IPS-18a (cell line): ENCODE data around the gene SUSD2.

Source experiments
- H3K27ac ChIP-seq: one replicate; pipeline ENCODE4 v1.5.1; 2013; ENCODE audit warnings: low read length
- H3K27me3 ChIP-seq: one replicate; pipeline ENCODE4 v1.6.1; 2013; ENCODE audit warnings: mild to moderate bottlenecking, low read length; ENCODE audit not compliant: control insufficient read depth, insufficient read depth
- H3K36me3 ChIP-seq: one replicate; pipeline ENCODE4 v1.6.1; 2013; ENCODE audit warnings: low read depth, low read length; ENCODE audit not compliant: control insufficient read depth
- H3K4me1 ChIP-seq: one replicate; pipeline ENCODE4 v1.6.1; 2013; ENCODE audit warnings: low read depth, low read length; ENCODE audit not compliant: control insufficient read depth
- H3K4me3 ChIP-seq: one replicate; pipeline ENCODE4 v1.5.1; 2013; ENCODE audit warnings: low read length
- H3K9ac ChIP-seq: one replicate; pipeline ENCODE4 v1.6.1; 2013; ENCODE audit warnings: mild to moderate bottlenecking, low read length, moderate library complexity
- H3K9me3 ChIP-seq: one replicate; pipeline ENCODE4 v1.6.1; 2013; ENCODE audit warnings: low read depth, low read length; ENCODE audit not compliant: control insufficient read depth

SUSD2 gene

DNA sequence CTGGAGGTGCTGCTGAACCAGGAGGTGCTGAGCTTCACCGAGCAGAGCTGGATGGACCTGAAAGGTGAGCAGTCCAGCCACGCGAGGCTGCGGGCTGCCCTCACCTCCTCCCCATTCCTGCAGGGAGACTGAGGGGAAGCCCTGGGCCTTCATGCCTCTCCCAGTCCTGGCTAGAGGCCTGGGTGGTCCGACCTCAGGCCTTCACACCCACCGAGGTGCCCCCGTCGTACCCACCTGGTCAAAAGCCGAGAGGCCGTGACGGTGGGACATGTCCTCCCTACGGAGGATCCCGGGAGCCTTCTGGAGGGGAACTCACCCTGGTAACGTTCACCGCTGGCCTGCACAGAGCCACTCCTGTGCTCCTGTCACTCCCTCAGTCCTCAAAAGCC is 5.1 kb downstream of the SUSD2 start:
- H3K4me1 ChIP-seq: peaks cover 4% of the 10 kb centered on the region
- no peaks in the 10 kb centered on the region for H3K27me3 ChIP-seq
- no peak overlapping the region for H3K4me3 ChIP-seq
- H3K9me3 ChIP-seq: no peaks in the 10 kb centered on the region
- no peak overlapping the region for H3K27ac ChIP-seq
- no peak overlapping the region for H3K9ac ChIP-seq
- no peaks in the 10 kb centered on the region for H3K36me3 ChIP-seq

DNA sequence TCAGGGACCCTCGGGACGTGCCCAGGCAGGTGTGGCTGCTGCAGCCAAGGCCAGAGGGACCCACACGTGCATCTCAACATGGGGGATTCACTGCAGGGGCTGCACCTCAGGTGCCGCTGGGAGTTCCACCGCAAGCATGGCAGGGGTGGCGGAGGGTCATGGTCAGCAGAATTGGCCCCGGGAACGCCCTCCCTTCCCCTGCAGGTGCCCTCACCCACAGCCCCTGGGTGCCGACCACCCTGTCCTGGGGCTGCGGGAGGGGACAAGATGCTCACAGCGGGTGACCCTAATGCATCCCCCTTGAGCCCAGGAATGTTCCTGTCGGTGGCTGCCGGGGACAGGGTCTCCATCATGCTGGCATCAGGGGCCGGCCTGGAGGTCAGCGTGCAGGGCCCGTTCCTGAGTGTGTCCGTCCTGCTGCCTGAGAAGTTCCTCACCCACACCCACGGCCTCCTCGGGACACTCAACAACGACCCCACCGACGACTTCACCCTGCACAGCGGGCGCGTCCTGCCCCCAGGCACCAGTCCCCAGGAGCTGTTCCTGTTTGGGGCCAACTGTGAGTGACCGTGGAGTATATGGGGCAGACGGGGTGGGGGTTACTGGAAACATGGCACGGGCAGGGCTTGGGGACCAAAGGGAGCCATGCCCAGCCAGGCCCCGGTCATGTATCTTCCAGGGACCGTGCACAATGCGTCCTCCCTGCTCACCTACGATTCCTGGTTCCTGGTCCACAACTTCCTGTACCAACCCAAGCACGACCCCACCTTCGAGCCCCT is 5.8 kb downstream of the SUSD2 start:
- H3K4me1 ChIP-seq: no peaks in the 10 kb centered on the region
- H3K27ac ChIP-seq: no peak overlapping the region
- H3K4me3 ChIP-seq: no peak overlapping the region
- no peaks in the 10 kb centered on the region for H3K9me3 ChIP-seq
- H3K27me3 ChIP-seq: no peaks in the 10 kb centered on the region
- no peak overlapping the region for H3K9ac ChIP-seq
- H3K36me3 ChIP-seq: no peaks in the 10 kb centered on the region

DNA sequence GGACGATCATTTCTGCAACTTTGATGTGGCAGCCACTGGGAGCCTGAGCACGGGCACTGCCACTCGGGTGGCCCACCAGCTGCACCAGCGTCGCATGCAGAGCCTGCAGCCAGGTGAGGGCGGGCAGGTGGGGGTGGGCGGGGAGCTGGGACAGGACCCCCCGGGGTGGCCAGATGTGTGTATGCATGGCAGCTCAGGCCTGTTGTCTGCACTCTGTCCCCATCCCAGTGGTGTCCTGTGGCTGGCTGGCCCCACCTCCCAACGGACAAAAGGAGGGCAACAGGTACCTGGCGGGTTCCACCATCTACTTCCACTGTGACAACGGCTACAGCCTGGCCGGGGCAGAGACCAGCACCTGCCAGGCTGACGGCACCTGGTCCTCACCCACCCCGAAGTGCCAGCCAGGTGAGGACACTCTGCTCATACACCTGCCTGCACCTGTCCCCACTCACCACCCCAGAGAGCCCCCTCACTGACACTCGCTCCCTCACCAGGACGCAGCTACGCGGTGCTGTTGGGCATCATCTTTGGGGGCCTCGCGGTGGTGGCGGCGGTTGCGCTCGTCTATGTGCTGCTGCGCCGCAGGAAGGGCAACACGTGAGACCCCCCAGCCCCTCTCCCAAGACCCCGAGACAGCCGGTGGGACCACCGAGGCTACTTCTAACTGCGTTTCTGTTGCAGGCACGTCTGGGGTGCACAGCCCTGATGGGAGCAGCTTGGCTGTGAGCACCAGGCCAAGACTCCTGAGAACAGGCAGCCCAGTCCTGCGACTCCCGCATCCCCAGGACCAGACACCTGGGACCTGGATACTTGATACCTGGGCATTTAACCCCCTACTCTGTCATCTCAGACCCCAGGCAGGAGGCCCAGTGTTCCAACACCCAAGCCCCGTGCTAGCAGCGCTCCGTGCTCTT is 6.7 kb downstream of the SUSD2 start:
- H3K9ac ChIP-seq: no peak overlapping the region
- no peaks in the 10 kb centered on the region for H3K27me3 ChIP-seq
- no peaks in the 10 kb centered on the region for H3K4me1 ChIP-seq
- no peak overlapping the region for H3K27ac ChIP-seq
- H3K4me3 ChIP-seq: no peak overlapping the region
- no peaks in the 10 kb centered on the region for H3K9me3 ChIP-seq
- H3K36me3 ChIP-seq: no peaks in the 10 kb centered on the region

DNA sequence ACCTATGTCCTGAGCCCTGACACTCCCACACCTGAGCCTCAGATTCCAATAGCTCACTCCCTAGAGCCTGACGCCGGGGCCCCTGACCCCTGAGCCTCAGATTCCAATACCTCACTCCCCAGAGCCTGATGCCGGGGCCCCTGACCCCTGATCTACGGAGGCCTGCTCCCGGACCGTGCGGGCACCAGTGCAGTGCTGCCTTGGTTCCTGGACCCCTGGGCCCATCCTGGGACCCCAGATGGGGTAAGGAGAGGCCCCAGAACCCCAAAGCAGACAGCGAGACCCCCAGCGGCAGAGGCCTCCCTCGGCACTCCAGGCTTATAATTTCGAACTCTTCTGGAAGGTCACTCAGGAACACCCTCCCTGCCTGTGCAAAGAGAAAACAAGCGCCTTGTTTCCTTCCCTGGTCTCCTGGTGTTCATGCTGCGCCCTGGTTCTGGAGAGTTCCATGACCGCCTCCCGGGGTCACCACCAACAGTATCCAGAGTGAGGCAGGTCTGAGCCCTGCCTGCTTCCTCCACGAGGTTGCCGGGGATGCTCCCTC is 7.5 kb downstream of the SUSD2 start:
- H3K4me3 ChIP-seq: no peak overlapping the region
- H3K27me3 ChIP-seq: no peaks in the 10 kb centered on the region
- H3K9me3 ChIP-seq: no peaks in the 10 kb centered on the region
- H3K4me1 ChIP-seq: no peaks in the 10 kb centered on the region
- no peak overlapping the region for H3K9ac ChIP-seq
- H3K27ac ChIP-seq: no peak overlapping the region
- H3K36me3 ChIP-seq: no peaks in the 10 kb centered on the region

DNA sequence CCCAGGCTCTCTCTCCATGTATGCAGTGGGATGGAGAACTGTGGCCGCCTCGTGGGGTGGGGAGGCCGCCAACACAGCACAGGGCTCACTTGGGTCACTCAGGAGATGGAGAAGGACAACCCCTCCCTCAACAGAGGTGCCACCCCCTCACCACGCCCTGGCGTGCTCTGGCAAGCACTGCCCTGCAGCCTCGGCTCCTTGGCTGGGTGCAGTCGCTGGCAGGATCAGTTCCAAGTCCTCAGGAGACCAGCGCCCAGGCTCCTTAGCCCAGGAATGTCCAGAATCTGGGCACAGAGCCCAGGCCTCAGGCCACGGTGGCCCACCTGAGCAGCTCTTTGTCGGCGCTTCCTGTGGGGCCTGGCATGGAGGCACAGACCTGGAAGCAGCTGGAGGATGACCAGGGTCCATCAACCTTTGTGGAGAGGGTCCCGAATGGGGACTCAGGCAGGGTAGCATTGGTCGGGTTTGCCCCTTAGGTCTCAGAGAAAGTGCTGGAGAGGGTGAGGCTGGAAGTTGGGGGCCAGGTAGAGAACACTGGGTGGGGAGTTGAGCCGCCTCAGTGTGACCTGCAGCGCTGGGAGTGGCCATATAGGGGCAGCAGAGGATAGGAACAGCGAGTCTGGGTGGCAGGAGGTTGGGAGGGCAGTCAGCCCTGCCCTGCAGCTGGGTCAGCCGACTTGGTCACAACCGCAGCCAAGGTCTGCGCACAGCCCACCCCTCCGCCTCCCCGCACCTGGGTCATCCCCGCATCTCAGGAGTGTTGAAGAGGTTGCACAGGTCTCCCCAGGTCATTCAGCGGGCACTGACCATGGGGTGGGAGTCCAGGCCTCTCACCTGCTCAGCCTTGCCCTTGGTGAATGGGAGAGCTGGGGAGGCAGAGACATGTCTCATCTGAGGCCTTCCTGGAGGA is 8.2 kb downstream of the SUSD2 start:
- H3K27ac ChIP-seq: no peak overlapping the region
- H3K4me1 ChIP-seq: no peaks in the 10 kb centered on the region
- H3K36me3 ChIP-seq: no peaks in the 10 kb centered on the region
- no peaks in the 10 kb centered on the region for H3K9me3 ChIP-seq
- H3K4me3 ChIP-seq: no peak overlapping the region
- H3K27me3 ChIP-seq: no peaks in the 10 kb centered on the region
- H3K9ac ChIP-seq: no peak overlapping the region

DNA sequence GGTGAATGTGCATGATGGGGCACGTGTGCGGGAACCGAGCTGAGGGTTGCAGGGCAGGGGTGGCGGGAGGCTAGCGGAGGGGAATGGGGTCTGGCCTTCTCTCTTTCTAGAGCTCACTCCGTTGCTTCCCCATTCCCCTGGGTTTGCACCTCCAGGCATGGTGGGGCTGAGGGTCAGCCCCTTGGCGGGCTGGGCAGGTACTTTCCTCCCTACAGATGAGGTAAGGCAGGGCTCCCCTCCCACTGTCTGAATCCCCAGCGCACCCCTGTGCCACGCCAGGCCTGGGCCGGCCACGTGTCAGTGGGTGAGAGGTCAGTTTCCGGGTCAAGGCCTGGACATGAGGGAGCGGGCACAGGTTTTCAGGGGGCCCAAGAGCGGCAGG is 8.9 kb downstream of the SUSD2 start:
- Histone ChIP-seq H3K27me3 (no peaks in the 10 kb centered on the region), H3K4me3 (no peak overlapping the region), H3K4me1 (no peaks in the 10 kb centered on the region), H3K36me3 (no peaks in the 10 kb centered on the region), H3K9me3 (no peaks in the 10 kb centered on the region), H3K27ac (no peak overlapping the region), H3K9ac (no peak overlapping the region)

DNA sequence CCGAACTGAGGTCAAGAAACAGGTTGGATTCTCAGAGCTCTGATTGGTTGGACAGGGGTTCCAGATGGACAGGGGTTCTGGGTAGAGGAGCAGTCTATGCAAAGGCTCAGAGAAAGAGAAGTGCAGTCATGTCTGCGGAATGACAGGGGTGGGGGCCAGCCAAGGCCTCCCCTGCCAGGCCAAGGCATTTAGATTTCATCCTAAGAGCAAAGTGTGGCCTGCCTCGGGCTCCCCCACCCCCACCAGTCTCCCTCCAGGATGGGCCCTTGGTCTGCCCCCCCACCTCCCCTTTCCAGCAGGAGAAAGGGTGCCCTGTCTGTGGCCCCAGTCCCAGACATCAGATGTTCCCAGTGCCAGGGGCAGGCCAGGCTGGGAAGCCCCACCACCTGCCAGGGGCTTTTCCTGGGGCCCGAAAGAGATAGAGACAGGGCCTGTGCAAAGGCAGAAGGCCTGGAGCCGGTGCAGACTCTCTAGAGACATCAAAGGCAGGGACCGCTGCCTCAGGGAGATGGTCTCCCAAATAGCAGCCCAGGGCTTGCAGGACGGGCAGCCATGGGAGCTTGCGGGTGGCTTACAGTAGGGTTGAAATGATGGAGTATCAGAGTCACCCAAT is 9.4 kb downstream of the SUSD2 start:
- no peak overlapping the region for H3K4me3 ChIP-seq
- H3K4me1 ChIP-seq: no peaks in the 10 kb centered on the region
- H3K9ac ChIP-seq: no peak overlapping the region
- H3K27me3 ChIP-seq: no peaks in the 10 kb centered on the region
- no peaks in the 10 kb centered on the region for H3K36me3 ChIP-seq
- H3K27ac ChIP-seq: no peak overlapping the region
- H3K9me3 ChIP-seq: no peaks in the 10 kb centered on the region

DNA sequence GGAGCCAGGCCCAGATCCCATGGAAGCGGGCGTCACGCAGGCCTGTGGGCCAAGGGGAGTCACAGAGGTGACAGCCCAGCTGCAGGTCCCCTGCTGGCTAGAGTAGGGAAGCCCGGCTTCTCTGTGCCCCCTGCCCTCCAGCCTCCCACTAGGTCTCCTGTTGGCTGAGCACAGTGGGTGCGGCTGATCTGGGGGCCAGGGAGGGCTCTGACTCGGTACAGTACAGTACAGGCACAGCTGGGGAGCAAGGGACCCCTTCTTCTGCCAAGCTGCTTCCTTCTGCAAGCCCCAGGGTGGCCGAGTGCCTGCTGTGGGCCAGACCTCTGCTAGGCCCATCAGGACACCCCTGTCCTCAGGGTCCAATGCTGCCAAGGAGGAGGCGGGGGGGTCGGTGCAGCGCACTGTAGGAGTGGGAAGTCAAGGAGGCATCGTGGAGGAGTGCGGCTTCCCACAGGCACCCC is 10.1 kb downstream of the SUSD2 start:
- H3K4me1 ChIP-seq: no peaks in the 10 kb centered on the region
- H3K27me3 ChIP-seq: no peaks in the 10 kb centered on the region
- H3K9ac ChIP-seq: no peak overlapping the region
- H3K4me3 ChIP-seq: no peak overlapping the region
- no peaks in the 10 kb centered on the region for H3K36me3 ChIP-seq
- H3K9me3 ChIP-seq: no peaks in the 10 kb centered on the region
- H3K27ac ChIP-seq: no peak overlapping the region

DNA sequence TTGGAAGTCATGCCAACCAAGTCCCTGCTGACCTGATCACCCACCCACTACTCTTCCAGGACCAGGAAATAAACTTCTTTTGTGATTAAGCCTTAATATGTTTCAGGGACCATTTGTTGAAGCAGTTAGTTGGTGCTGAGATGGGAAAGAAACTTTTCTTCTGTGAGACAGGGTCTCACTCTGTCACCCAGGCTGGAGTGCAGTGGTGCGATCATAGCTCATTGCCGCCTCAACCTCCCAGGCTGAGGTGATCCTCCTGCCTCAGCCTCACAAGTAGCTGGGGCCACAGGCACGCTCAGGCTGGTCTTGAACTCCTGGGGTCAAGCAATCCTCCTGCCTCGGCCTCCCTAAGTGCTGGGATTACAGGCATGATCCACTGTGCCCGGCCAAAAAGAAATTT is 10.6 kb downstream of the SUSD2 start:
- H3K4me1 ChIP-seq: no peaks in the 10 kb centered on the region
- no peak overlapping the region for H3K9ac ChIP-seq
- H3K27ac ChIP-seq: no peak overlapping the region
- no peaks in the 10 kb centered on the region for H3K27me3 ChIP-seq
- no peak overlapping the region for H3K4me3 ChIP-seq
- no peaks in the 10 kb centered on the region for H3K9me3 ChIP-seq
- no peaks in the 10 kb centered on the region for H3K36me3 ChIP-seq

DNA sequence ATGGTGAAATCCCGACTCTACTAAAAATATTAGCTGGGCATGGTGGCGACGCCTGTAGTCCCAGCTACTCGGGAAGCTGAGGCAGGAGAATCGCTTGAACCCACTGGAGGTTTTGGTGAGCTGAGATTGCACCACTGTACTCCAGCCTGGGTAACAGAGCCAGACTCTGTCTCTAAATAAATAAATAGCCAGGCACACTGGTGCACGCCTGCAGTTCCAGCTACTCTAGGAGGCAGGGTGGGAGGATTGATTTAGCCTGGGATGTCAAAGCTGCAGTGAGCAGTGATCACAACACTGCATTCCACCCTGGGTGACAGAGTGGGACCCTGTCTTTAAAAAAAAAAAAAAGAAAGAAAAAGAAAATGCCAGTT is 17.4 kb downstream of the SUSD2 start:
- no peaks in the 10 kb centered on the region for H3K9me3 ChIP-seq
- H3K27me3 ChIP-seq: no peaks in the 10 kb centered on the region
- H3K36me3 ChIP-seq: no peaks in the 10 kb centered on the region
- no peak overlapping the region for H3K9ac ChIP-seq
- no peak overlapping the region for H3K27ac ChIP-seq
- no peaks in the 10 kb centered on the region for H3K4me1 ChIP-seq
- no peak overlapping the region for H3K4me3 ChIP-seq
